Endothelial cell (in vitro differentiated cells): ENCODE results near the gene COL11A2. TPM values are rescaled to one million over a fixed set of nuclear protein-coding genes. Genes with fewer than 3 reads are reported as not detected.

ENCODE experiments used
- DNase-seq: peaks from one replicate; pipeline ENCODE4 v3.0.0; 2021; ENCODE audit warnings: low spot score
- H3K27ac Mint-ChIP-seq: one replicate; pipeline ENCODE4 v1.8.0; 2021; ENCODE audit warnings: mixed read lengths, inconsistent platforms; ENCODE audit not compliant: unreplicated experiment
- H3K27me3 Mint-ChIP-seq: one replicate; pipeline ENCODE4 v1.8.0; 2021; ENCODE audit warnings: mild to moderate bottlenecking, moderate library complexity, mixed read lengths, inconsistent platforms; ENCODE audit not compliant: unreplicated experiment
- H3K36me3 Mint-ChIP-seq: one replicate; pipeline ENCODE4 v1.8.0; 2021; ENCODE audit warnings: mild to moderate bottlenecking, low read depth, mixed read lengths, inconsistent platforms; ENCODE audit not compliant: unreplicated experiment
- H3K4me1 Mint-ChIP-seq: one replicate; pipeline ENCODE4 v1.8.0; 2021; ENCODE audit warnings: mild to moderate bottlenecking, mixed read lengths, inconsistent platforms; ENCODE audit not compliant: unreplicated experiment
- H3K4me3 Mint-ChIP-seq: one replicate; pipeline ENCODE4 v1.8.0; 2021; ENCODE audit warnings: mild to moderate bottlenecking, mixed read lengths, inconsistent platforms; ENCODE audit not compliant: unreplicated experiment
- H3K9me3 Mint-ChIP-seq: one replicate; pipeline ENCODE4 v1.8.0; 2021; ENCODE audit warnings: mixed read lengths, inconsistent platforms; ENCODE audit not compliant: unreplicated experiment
- total RNA-seq: library from RNA; stranded (reverse); fragmentation: NEBNext Ultra II Directional; extraction: Animal tissue kit (Norgen Biotek cat#: 25700); gene quantifications from one replicate; pipeline ENCODE4 v1.2.1, GENCODE V29; 2021; ENCODE audit not compliant: unreplicated experiment
- TF ChIP-seq, protein P1 (sequence below): fragments of 200-600 bp; sonication (generic); IDR thresholded peaks from one replicate; pipeline ENCODE4 v1.5.0; 2021; ENCODE audit warnings: antibody characterized with exemption; ENCODE audit not compliant: unreplicated experiment

COL11A2 gene
- total RNA-seq, 1 donor from 2014 or later, result 127 TPM

DNA sequence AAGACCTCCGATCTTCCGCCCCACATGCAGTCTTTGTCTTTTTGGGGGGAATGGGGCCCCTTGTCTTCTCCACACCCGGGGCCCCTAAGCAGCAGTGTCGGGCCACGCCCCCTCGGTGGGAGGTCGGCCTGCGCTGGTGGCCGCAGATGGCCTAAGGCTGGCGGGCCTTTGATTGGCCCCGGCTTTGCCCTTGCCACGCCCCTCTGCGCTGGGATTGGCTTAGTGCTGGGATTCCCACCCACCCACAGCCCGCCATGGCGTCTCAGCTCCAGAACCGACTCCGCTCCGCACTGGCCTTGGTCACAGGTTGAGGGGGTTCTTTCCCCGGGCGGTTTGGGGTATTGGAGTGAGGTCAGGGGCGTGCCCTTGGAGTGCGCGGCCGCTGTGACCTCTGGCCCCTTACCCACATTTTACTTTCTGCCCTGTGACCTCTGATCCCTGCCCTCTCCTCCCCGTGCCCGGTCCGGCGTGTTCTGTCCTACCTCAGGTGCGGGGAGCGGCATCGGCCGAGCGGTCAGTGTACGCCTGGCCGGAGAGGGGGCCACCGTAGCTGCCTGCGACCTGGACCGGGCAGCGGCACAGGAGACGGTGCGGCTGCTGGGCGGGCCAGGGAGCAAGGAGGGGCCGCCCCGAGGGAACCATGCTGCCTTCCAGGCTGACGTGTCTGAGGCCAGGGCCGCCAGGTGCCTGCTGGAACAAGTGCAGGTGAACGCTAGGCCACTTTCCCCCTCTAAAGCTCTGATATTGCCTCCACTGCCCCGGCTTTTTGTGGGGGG lies 12.3 kb upstream of the COL11A2 start, which contains the start of gene HSD17B8:
TSS of gene HSD17B8 (plus strand) at position 241 of the 776 bp plus-strand sequence. CDS start at position 255, 14 bp downstream.
- peaks cover 56% of the 10 kb centered on the region for H3K4me1 Mint-ChIP-seq
- H3K36me3 Mint-ChIP-seq, result peaks cover 41% of the 10 kb centered on the region

DNA sequence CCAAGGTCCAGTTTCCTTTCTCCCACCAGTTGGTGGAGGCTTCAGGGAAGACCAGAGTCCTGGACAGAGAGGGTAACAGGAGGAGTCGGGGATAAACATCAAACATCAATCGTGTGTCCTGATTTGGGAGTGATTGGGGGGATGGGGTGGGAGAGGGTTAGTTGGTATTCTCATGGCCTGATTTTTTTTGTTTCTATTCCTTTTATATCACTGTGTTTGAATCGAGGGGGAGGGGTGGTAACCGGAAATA lies 11.8 kb upstream of the COL11A2 start:
- H3K4me1 Mint-ChIP-seq, result peaks cover 59% of the 10 kb centered on the region
- no peaks in the 10 kb centered on the region for H3K9me3 Mint-ChIP-seq
- peaks cover 36% of the 10 kb centered on the region for H3K36me3 Mint-ChIP-seq
- peak overlapping the region; percentile 61 for H3K27ac Mint-ChIP-seq
- TF ChIP-seq, protein P1, sequence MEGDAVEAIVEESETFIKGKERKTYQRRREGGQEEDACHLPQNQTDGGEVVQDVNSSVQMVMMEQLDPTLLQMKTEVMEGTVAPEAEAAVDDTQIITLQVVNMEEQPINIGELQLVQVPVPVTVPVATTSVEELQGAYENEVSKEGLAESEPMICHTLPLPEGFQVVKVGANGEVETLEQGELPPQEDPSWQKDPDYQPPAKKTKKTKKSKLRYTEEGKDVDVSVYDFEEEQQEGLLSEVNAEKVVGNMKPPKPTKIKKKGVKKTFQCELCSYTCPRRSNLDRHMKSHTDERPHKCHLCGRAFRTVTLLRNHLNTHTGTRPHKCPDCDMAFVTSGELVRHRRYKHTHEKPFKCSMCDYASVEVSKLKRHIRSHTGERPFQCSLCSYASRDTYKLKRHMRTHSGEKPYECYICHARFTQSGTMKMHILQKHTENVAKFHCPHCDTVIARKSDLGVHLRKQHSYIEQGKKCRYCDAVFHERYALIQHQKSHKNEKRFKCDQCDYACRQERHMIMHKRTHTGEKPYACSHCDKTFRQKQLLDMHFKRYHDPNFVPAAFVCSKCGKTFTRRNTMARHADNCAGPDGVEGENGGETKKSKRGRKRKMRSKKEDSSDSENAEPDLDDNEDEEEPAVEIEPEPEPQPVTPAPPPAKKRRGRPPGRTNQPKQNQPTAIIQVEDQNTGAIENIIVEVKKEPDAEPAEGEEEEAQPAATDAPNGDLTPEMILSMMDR, result no peak
- H3K27me3 Mint-ChIP-seq, result peaks cover 18% of the 10 kb centered on the region
- H3K4me3 Mint-ChIP-seq, result peak overlapping the region; percentile 80
- no peak for DNase-seq

More for the DNA sequence above, 12.3 kb upstream of the COL11A2 start, which contains the start of gene HSD17B8:
- no peaks in the 10 kb centered on the region for H3K9me3 Mint-ChIP-seq
- DNase-seq, result peak; percentile 93
- TF ChIP-seq, protein P1, result no peak
- H3K27ac Mint-ChIP-seq, result peak within 1 kb of the TSS; percentile 70
- H3K27me3 Mint-ChIP-seq, result peaks cover 18% of the 10 kb centered on the region
- H3K4me3 Mint-ChIP-seq, result peak within 1 kb of the TSS; percentile 100

DNA sequence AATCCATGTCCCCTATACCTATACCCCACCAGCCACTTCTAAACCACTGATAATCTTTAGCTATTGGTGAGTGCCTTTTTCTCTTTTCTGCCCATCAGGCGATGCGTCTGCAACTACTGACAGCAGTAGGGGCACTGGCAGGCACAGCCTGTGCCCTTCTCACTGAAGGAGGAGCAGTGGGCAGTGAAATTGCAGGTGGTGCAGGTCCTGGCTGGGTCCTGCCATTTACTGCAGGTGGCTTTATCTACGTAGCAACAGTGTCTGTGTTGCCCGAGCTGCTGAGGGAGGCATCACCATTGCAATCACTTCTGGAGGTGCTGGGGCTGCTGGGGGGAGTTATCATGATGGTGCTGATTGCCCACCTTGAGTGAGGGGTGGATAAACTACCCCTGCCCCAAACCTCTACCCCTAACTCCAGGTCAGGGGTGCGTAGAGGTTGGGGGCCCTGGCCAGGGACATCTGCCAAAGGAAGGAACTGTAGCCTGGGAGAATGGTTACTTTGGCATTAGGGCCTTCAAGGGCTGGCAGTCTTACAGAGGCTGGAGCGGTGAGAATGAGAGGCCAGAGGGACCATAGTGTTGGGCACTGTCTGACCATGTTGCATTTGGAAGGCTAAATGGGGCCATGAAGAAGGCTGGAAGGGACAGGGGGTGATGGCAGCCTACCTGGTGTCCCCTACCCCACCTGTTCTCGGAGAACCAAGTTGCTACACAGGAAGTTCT lies 11.3 kb upstream of the COL11A2 start:
- Mint-ChIP-seq H3K27me3 (peaks cover 17% of the 10 kb centered on the region), H3K27ac (peak overlapping the region; percentile 61), H3K9me3 (no peaks in the 10 kb centered on the region), H3K4me3 (peak overlapping the region; percentile 100), H3K36me3 (peaks cover 32% of the 10 kb centered on the region), H3K4me1 (peaks cover 58% of the 10 kb centered on the region)
- TF ChIP-seq, protein P1, result no peak
- DNase-seq, result no peak

DNA sequence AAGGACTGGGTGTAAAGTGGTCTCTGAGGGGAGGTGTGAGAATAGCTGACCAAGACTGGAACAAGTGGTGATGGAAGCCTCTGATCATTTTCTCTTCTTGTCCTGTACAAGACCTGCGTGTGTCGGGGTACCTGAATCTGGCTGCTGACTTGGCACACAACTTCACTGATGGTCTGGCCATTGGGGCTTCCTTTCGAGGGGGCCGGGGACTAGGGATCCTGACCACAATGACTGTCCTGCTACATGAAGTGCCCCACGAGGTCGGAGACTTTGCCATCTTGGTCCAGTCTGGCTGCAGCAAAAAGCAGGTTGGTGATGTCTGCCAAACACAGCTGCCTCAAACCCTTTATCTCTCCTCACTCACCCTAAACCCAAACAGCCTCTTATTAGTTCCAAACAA lies 10.5 kb upstream of the COL11A2 start:
- DNase-seq, result no peak
- peaks cover 19% of the 10 kb centered on the region for H3K27me3 Mint-ChIP-seq
- H3K4me3 Mint-ChIP-seq, result peak overlapping the region; percentile 100
- peak overlapping the region; percentile 37 for H3K27ac Mint-ChIP-seq
- H3K4me1 Mint-ChIP-seq, result peaks cover 63% of the 10 kb centered on the region
- H3K36me3 Mint-ChIP-seq, result peaks cover 35% of the 10 kb centered on the region
- no peaks in the 10 kb centered on the region for H3K9me3 Mint-ChIP-seq
- TF ChIP-seq, protein P1, result no peak

DNA sequence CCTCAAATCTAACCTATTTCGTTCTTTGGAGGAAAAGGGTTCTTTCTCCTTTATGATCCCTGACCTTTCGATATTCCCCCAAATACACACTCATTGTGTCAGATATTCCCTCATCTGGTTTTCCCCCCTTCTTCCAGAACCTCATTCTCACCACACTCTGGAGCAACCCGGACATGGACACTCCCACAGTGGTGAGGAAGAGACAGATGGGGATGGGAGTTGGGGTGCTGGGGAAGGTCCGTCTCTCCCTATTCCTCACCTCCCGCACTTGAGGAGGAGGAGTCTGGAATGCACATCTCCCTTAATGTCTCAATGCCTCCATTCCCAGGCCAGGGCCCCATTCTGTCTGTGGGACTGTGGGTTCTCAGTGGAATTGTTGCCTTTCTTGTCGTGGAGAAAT lies 9.7 kb upstream of the COL11A2 start:
- no peaks in the 10 kb centered on the region for H3K9me3 Mint-ChIP-seq
- H3K27ac Mint-ChIP-seq, result peak overlapping the region; percentile 90
- peaks cover 70% of the 10 kb centered on the region for H3K4me1 Mint-ChIP-seq
- DNase-seq, result no peak
- TF ChIP-seq, protein P1, result no peak
- peaks cover 43% of the 10 kb centered on the region for H3K36me3 Mint-ChIP-seq
- peak overlapping the region; percentile 100 for H3K4me3 Mint-ChIP-seq
- peaks cover 19% of the 10 kb centered on the region for H3K27me3 Mint-ChIP-seq
